NB4 (cell line): ENCODE data around the gene LRRC32.

Experiments
- DNase-seq: peaks from one replicate; pipeline ENCODE4 v3.0.0; 2010; ENCODE audit warnings: low read depth
- H3K4me3 ChIP-seq: one replicate; pipeline ENCODE4 v1.5.1; 2011; ENCODE audit warnings: mild to moderate bottlenecking, low read depth, low read length, moderate library complexity
- CTCF ChIP-seq: IDR thresholded peaks from one replicate; pipeline ENCODE4 v1.5.1; 2012; ENCODE audit warnings: low read depth, low read length
- MAX ChIP-seq: IDR thresholded peaks from 2 replicates; pipeline ENCODE4 v1.6.1; 2011; ENCODE audit warnings: low read depth, low read length
- MYC ChIP-seq: IDR thresholded peaks from 2 replicates; pipeline ENCODE4 v1.6.1; 2011; ENCODE audit warnings: low read depth, low read length
- POLR2A ChIP-seq: IDR thresholded peaks from 2 replicates; pipeline ENCODE4 v1.6.1; 2011; ENCODE audit warnings: mild to moderate bottlenecking; ENCODE audit not compliant: insufficient read length; ENCODE audit errors: extremely low read depth

The LRRC32 gene

GRCh38 chr11:76654980-76655379 lies 15.6 kb downstream of the LRRC32 start:
- H3K4me3 ChIP-seq, result no peak overlapping the region
- TF ChIP-seq POLR2A (no peak), CTCF (no peak), MYC (no peak)
- DNase-seq, result no peak

GRCh38 chr11:76654298-76654851 lies 16.2 kb downstream of the LRRC32 start:
- H3K4me3 ChIP-seq, result no peak overlapping the region
- no peak for DNase-seq
- TF ChIP-seq MAX, result no peak
- TF ChIP-seq CTCF, result no peak
- TF ChIP-seq POLR2A, result no peak
- no peak for TF ChIP-seq MYC

GRCh38 chr11:76653674-76654284 lies 16.8 kb downstream of the LRRC32 start:
- DNase-seq, result no peak
- no peak overlapping the region for H3K4me3 ChIP-seq
- no peak for TF ChIP-seq MYC
- no peak for TF ChIP-seq CTCF
- no peak for TF ChIP-seq MAX
- no peak for TF ChIP-seq POLR2A

- no peak for DNase-seq
- no peak overlapping the region for H3K4me3 ChIP-seq
- TF ChIP-seq MAX (no peak), POLR2A (no peak)
Observed at GRCh38 chr11:76653012-76653673, 17.4 kb downstream of the LRRC32 start.

- DNase-seq, result no peak
- TF ChIP-seq POLR2A, result no peak
- no peak for TF ChIP-seq MYC
- no peak for TF ChIP-seq MAX
- TF ChIP-seq CTCF, result no peak
- H3K4me3 ChIP-seq, result no peak overlapping the region
Observed at GRCh38 chr11:76649851-76650372, 20.6 kb downstream of the LRRC32 start.

GRCh38 chr11:76649011-76649410 lies 21.5 kb downstream of the LRRC32 start:
- TF ChIP-seq MAX, result no peak
- TF ChIP-seq POLR2A, result no peak
- no peak for TF ChIP-seq MYC
- no peak for TF ChIP-seq CTCF
- H3K4me3 ChIP-seq, result no peak overlapping the region
- no peak for DNase-seq
